Medulla oblongata (tissue), 1 donor: ENCODE measurements around the gene ZNF326.
"Not testable (repeated sequence)": the region's sequence is repeated elsewhere in the genome, so short reads cannot be mapped to it uniquely, and the experiment has no call there.

Experiments used
- DNase-seq: peaks from one replicate; pipeline ENCODE4 v3.0.0-alpha.2; 2015; ENCODE audit errors: extremely low spot score

Gene ZNF326

DNA sequence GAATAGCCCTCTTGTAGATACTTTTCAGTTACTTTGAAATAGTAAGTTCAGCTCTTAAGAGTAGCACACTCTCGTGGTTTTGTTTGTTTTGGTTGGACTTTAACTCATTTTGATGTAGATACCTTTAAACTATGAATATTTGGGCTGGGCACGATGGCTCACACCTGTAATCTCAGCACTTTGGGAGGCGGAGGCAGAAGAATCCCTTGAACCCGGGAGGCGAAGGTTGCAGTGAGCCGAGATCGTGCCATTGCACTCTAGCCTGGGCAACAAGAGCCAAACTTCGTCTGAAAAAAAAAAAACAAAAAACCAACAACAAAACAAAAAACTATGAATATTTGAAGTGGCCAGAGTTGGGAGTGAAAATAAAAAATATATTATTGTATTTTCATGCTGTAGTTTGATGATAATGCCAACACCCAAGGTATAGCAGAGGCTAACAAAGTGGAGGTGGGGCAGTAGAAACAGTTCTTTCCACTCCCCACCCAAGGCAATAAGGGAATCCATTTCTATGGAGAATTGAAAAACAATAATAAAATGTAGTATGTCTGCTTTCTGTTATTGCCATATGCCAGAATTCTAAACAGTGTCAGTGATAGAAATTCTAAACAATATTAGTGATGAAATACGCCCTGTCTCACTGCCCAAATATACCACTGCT is 1.7 kb downstream of the ZNF326 start:
- DNase-seq: no peak

DNA sequence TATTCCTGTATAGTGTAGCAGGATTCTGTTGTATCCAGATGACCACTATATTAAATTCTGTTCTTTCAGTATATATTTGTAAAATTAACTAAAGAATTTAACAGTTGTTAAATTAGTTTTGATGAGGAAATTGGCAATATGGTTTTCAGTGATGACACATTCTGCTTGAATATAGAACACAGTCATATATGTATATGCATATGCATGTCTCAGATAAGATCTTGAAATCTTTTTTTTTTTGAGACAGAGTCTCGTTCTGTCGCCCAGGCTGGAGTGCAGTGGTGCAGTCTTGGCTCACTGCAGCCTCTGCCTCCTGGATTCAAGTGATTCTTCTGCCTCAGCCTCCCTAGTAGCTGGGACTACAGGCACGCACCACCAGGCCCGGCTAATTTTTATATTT is 2.2 kb downstream of the ZNF326 start:
- DNase-seq: not testable (repeated sequence)

DNA sequence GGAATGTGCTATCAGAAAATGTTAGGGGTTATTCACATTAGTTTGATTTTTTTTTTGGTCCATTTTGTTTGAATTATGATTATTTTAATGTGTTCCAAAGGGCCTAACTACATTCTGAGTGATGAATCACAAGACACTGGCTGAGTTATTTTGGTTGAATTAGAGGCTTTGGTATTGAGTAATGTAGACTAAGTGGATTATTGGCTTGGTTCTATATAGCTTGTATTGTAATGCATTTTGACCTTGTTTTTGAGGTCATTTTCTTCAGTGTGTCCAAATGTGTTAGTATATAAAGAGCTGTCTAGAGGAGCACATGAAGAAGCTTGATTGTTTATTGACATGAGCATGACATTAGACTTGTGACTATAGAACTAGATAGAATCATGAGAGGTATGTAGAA is 3.4 kb downstream of the ZNF326 start:
- DNase-seq: no peak

DNA sequence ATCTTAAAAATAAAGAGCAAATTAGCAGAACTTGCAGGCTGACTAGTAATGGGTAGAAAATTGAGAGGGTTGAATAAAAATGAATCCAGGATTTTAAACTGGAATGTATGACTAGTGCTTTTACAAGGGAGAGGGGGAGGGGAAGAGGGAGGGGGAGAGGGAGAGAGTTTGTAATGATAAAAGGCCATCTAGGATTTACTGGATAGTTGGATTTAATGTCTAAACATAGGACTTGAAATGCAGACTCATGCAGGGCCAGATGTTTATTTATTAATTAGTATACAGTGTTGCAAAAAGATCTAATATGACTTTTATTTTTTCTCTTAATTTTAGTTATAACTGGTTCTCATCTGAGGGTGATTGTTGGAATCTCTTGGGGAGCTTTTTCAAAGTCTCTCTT is 4.3 kb downstream of the ZNF326 start:
- DNase-seq: no peak

DNA sequence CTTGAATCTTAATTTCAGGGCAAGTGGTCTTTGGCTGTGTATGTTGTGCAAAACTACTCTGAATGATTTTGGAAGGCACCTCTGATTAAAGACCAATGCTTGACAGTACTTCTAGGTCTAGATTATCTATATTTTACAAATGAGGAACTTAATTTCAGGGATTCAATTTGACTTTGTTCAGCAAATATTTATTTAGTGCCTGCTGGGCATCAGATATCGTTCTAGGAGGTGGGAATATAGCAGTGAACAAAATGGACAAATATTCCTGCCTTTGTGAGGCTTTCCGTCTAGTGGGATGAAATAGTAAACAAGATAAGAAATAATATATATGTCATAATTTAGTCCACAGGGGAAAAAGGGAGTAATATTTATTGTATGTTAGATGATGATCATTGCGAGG is 4.7 kb downstream of the ZNF326 start:
- DNase-seq: no peak

DNA sequence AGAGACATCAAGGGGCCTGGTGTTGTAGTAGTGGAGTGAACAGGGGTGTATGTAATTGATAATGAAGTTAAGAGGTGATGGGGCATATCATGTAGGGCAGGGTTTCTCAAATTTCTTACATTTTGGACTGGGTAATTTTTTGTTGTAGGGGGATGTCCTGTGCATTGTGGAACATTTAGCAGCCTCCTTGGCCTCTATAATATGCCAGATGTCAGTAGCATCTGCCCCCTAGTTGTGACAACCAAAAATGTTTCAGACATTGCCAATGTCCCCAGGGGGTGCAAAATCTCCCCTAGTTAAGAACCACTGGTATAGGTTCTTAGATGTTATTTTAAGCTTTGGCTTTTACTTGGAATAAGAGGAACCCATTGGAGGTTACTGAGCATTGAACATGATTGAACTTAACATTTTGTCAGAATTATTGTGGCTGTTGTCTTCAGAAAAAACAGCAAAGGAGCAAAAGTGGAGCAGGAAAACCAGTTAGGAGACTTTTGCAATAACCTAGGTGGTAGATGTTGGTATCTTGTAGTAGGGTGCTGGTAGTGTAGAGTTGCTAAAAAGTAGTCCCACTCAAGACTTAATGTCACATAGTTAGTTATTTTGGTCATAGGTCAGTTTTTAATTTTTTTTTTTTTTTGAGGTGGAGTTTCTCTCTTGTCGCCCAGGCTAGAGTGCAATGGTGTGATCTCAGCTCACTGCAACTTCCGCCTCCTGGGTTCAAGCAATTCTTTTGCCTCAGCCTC is 6.2 kb downstream of the ZNF326 start:
- DNase-seq: no peak

DNA sequence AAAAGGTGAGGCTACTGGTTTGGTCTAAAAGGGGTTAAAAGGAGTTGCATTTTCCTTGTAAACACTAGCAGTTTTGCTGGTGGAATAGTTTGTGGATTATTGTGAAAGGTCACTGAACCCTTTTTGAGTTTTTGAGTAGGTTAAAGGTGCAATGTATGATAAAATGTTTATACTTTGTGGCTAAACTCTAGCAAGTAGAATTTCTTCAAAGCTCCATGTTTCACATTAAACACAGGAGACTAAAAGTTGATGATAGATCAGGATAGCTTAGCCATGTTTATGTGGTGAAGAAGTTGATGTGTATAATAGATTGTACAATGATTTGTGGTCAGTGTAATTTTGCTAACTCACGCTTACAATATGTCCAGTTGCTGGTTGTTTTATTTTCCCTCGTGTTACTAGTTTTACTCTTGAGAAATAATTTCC is 13.1 kb downstream of the ZNF326 start:
- DNase-seq: no peak

DNA sequence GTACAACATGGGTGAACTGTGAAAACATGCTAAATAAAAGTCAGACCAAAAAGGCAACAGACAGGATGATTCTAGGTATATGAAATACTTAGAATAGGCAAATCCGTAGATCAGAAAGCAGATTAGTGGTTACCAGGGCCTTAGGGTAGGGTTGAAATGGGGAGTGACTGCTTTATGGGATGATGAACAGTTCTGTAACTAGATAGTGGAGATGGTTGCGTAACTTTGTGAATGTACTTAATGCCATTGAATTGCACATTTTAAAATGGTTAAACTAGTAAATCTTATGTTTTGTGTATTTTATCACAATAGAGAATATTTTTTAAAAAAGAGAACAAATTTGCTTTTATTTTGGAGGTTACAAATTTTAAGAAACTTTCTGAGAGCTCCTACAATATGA is 17.4 kb downstream of the ZNF326 start:
- DNase-seq: no peak

DNA sequence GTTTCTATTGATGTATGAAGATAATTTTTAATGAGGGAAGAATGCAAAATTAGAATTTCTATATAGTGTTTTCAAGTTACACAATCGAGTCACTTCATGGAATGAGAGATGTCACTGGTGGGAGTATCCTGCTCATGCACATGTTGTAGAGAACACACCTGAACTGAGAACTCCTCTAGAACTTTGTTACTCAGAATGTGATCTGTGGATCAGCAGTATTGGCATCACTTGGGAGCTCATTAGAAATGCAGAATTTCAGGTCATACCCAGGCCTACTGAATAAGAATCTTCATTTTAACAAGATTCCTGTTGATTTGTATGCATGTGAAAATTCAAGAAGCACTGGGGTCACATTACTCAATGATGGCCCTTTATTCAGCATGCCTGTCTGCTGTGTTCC is 28.8 kb downstream of the ZNF326 start:
- no peak for DNase-seq

DNA sequence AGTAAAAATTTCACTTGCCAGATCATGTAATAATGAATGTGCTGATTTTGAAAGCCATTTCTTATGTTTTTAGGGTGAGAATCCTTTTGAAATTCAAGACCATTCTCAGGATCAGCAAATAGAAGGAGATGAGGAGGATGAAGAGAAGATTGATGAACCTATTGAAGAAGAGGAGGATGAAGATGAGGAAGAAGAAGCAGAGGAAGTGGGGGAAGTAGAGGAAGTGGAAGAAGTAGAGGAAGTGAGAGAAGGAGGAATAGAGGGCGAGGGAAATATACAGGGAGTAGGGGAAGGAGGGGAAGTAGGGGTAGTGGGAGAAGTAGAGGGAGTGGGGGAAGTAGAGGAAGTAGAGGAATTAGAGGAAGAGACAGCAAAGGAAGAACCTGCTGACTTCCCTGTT is 32.4 kb downstream of the ZNF326 start:
- DNase-seq: no peak

DNA sequence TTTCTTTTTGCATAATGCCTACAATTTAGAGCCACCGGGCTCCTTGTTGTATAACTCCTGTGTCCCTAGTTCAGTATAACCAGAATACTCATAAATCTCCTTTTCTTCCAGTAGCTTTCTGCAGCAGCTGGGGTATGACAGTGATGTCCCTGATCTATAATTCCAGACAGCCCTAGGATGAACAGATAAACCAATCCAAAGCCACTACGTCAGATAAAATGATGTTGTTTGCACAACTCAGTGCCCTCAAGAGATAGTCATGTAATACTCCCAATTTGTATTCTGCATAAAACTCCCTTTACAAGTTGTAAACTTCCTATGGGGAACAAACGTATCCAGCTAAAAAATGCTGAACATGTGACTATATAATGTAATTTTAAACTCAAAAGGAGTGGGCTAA is 44.7 kb downstream of the ZNF326 start:
- no peak for DNase-seq

DNA sequence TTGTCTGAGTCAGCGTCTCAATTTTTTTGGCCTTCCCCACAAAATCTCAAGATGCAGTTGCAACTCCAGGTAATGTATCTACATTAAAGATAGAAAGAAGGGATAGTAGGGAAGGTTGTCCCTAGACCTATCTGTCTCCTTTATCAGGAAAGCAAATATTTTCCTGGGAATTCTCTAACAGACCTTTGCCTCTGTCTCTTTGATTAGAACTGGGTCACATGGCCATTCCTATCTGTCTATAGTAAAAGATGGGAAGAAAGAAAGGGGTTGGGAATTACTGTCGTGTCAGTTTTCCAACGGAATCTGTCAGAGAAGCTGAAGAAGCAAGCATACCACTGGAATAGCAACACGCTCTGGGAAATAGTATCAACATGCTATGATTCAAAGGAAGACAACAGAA is 48.7 kb downstream of the ZNF326 start:
- DNase-seq: no peak

DNA sequence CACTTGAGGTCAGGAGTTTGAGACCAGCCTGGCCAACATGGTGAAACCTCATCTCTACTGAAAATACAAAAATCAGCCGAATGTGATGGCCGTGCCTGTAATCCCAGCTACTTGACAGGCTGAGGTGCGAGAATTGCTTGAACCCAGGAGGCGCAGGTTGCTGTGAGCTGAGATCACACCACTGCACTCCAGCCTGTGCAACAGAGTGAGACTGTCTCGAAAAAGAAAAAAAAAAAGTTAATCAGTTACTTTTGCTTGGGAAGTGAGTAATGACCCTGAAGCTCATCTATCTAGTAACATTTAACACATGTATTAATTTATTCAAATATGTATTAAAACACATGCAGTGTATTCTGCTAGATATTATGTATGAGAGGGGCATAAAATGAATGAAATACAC is 49.4 kb downstream of the ZNF326 start:
- DNase-seq: no peak

DNA sequence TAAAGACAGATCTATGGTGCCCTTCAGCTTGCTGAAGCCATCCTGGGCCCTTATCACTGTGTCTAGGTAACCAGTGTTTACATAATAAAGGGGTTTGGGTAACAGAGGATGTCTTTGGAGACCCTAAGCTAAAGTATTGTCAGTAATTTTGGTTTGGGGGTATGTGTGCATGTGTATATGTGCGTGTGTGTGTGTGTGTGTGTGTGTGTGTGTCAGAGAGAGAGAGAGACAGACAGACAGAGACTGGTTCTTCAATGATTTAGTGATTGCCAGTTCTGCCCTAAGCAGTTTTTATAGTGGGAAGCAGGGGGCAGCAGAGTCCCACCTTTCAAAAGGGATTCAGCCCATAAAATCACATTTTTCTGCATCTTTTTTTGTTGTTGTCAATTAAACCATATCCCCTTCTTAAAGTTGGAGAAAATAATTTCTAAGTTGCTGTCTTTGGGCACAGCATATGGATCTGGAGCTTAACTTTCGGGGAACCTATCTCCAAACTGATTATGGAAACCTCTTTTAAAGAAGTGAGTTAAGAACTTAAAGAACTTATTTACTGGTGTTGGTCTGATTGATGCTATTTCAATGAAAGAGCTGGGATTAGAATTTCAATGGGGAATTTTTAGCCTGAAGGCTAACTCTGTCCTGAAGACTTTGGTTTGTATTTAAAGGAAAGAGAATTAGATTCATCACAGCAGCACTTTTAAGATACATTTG is 51.1 kb downstream of the ZNF326 start:
- DNase-seq: peak; percentile 23

DNA sequence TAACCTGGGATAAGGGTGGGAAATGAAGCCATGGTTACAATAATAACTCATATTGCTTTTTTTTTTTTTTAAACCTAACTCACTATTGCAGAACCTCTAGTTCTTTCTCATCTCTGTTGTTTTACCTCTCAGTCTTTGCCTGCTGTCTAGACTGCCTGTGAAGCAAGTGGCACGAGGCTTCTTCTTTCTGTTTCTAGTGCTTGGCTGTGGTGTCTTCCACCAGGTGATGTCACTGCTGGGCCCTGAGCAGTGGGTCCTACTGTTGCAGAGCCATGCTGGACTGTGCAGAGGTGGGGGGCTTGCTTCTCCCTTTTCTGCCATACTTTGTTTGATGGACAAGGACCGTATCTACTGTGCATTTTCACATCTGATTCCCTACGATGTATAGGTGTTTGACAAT is 51.7 kb downstream of the ZNF326 start:
- no peak for DNase-seq

DNA sequence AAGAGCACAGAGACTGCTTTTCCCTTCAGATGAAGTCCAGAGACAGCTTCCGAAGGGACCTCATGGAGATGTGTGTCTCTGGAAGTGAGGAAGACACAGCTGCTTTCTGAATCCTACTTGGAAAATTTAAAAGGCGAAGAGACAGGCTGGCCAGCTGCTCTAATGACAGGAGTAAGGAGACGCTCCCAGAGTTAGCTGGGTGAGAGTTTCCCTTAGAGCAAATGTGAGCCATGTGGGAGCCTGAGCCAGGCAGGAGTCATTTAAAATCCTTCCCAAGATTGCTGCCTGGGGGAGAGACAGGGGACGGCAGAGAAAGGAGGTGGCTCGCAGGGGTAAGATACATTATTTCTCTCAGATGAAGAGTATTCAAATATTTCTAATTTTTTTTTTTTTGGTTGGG is 53.1 kb downstream of the ZNF326 start:
- no peak for DNase-seq

DNA sequence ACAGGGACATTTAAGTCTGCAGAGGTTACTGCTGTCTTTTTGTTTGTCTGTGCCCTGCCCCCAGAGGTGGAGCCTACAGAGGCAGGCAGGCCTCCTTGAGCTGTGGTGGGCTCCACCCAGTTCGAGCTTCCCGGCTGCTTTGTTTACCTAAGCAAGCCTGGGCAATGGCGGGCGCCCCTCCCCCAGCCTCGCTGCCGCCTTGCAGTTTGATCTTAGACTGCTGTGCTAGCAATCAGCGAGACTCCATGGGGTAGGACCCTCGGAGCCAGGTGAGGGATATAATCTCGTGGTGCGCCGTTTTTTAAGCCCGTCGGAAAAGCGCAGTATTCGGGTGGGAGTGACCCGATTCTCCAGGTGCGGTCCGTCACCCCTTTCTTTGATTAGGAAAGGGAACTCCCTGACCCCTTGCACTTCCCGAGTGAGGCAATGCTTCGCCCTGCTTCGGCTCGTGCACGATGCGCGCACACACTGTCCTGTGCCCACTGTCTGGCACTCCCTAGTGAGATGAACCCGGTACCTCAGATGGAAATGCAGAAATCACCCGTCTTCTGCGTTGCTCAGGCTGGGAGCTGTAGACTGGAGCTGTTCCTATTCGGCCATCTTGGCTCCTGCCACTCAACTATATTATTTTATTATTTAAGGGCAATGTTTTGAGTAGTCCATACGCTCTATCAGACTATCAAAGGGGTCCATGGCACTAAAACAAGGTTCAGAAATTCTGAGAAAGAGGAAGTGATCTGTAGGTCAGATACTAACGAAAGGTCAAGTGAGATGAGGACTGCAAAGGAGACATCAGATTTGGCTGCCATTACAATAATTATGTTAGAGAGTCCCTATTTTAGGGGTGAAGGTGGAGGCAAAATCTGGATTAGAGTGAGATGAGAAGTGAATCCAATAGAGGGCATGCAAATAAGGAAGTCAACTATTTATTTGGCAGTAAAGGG is 68.1 kb downstream of the ZNF326 start:
- not testable (repeated sequence) for DNase-seq

DNA sequence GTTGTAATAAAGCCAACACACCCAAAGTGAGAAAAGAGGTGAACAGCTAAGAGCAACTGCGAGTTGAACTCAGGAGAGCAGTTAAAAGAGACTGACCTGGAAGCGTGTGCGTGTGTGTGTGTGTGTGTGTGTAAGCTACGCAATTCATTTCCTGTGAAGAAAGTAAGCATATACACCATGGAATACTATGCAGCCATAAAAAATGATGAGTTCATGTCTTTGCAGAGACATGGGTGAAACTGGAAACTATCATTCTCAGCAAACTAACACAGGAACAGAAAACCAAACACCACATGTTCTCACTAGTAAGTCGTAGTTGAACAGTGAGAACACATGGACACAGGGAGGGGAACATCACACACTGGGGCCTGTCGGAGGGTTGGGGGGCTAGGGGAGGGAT is 69.2 kb downstream of the ZNF326 start:
- not testable (repeated sequence) for DNase-seq

DNA sequence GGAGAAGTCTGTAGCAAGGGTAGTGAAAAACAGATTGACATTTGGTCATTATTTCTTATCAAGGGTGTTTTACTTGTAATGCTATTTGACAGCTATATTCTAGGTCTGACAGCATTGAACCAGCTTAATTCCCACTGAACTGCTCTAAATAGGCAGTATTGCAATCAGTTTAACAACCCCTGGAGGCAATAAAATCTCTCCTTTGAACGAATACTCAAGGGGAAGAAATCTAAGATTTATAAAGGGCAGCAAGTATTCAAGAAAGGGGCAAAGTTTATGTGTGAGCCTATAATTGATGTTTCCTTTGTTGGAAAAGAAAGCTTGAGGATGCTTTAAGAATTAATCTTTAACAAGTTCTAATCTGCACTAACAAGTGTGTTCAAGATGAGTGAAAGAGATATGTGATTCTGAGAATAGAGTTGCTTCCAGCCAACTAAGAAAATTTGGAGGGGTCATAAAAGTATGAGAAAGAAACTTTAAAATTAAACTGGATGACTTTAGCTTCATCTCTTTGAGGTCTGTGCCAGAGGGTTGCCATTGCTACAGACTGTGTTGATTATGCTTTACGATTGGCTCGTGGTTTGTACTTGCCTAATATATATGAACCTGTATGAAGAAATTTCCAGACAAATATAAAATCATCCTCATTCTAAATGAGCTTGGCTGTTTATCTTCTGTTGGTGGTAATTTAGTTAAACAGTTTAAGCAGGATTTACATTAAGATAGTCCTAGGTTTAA is 72.5 kb downstream of the ZNF326 start:
- no peak for DNase-seq

DNA sequence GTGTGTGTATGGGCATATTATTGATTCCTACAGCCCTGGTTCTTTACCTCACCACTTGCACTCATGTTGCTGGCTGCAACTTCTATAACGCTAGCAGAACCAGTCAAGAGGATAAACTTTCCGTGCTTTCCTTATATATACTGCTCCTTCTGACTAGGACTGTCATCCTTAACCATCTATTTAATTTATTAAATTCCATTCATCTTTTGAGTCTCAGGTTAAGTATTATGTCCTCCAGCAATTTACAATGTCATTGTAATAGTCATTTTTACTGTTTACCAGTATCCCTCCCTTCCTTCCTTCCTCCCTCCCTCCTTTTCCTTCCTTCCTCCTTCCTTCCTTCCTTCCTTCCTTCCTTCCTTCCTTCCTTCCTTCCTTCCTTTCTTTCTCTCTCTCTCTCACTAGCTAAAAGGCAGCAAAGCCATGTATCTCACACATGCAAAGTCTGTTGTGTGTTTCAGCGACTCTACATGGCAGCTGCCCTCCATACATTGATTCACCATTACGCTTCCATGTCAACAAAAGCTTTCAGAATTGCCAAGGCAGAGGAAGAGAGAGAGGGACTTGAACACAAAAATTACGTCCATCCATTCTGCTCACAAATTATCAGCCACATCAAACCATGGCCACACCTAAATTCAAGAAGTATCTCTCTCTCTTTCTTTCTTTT is 73.8 kb downstream of the ZNF326 start:
- DNase-seq: no peak

DNA sequence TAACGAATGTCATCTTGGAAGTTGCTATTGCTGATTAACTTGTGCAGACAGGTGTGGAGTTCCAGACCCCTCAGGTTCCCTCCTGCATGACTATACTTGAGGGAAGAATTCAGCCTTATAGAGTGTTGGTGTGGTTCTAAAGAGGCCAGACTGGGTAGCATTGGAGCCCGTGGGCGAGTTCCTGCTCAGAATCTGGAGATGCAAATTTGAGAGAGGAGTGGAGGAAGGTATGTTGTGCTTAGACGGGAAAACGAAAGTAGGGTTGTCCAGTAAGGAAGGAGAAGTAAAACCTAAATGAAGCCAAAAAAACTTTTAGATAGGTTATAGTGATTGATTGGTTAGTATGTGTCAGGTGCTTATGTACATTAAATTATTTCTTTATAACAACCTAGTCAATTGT is 79.2 kb downstream of the ZNF326 start:
- DNase-seq: no peak
